ENCODE results near the gene MYH2.

Gene MYH2

GRCh38 chr17:10518271-10519037, 31.0 kb downstream of the MYH2 start, which contains the start of gene MYH1:
MYH1 (minus strand) TSS chr17:10518542; CDS start chr17:10516642, 1,900 bp downstream.
- Histone ChIP-seq H3K9ac (ENCODE audit: low read length) (no peak within 1 kb of the TSS), H3K14ac (ENCODE audit: low read length in 2 of 2) (no peak within 1 kb of the TSS), H2BK120ac (ENCODE audit: low read depth, low read length) (no peak within 1 kb of the TSS), H3K4me1 (ENCODE audit: control insufficient read depth, insufficient read depth, low read depth, low read length) (no peaks in the 10 kb centered on the region), H3K18ac (ENCODE audit: low read depth in 1 of 2, low read length in 2 of 2) (no peak within 1 kb of the TSS), H3K4me2 (ENCODE audit: low read length, poor library complexity, severe bottlenecking) (no peak within 1 kb of the TSS), H2AK5ac (ENCODE audit: low read length, severe bottlenecking) (no peak within 1 kb of the TSS), H3K79me1 (replicated peaks; ENCODE audit: low read length, poor library complexity, severe bottlenecking) (no peaks in the 10 kb centered on the region), H4K8ac (ENCODE audit: low read length) (no peak within 1 kb of the TSS), H4K91ac (ENCODE audit: low read length) (no peak within 1 kb of the TSS), H3K4me3 (ENCODE audit: insufficient read depth in 1 of 2, low read depth in 1 of 2, low read length in 2 of 2) (no peak within 1 kb of the TSS), H3K23ac (ENCODE audit: low read length in 2 of 2) (no peak within 1 kb of the TSS), H2BK15ac (ENCODE audit: low read depth, poor library complexity, severe bottlenecking) (no peak within 1 kb of the TSS), H3K36me3 (ENCODE audit: control insufficient read depth in 1 of 2, insufficient read depth in 2 of 2, low read depth in 1 of 2, low read length in 2 of 2) (no peaks in the 10 kb centered on the region), H2BK5ac (ENCODE audit: low read depth, low read length, poor library complexity, severe bottlenecking) (no peak within 1 kb of the TSS), H3K9me3 (ENCODE audit: control insufficient read depth, low read length) (no peaks in the 10 kb centered on the region), H3K27me3 (ENCODE audit: control insufficient read depth in 1 of 2, insufficient read depth in 1 of 2, low read length in 2 of 2) (no peaks in the 10 kb centered on the region), H2BK12ac (ENCODE audit: low read length in 2 of 2) (no peak within 1 kb of the TSS), H2AFZ (ENCODE audit: low read depth, low read length) (no peak within 1 kb of the TSS), H3K4ac (ENCODE audit: low read depth in 1 of 2, low read length in 2 of 2) (no peak within 1 kb of the TSS), H3K27ac (ENCODE audit: low read length, poor library complexity, severe bottlenecking) (no peak within 1 kb of the TSS)
- WGBS = 87% methylated on average over 7 of the region's 11 CpGs
- DNase-seq = no peak

- H3K4me3 ChIP-seq (ENCODE audit: insufficient read depth in 1 of 2, low read depth in 1 of 2, low read length in 2 of 2) = no peak overlapping the region
- DNase-seq = no peak
- no peak overlapping the region for H3K4me2 ChIP-seq (ENCODE audit: low read length, poor library complexity, severe bottlenecking)
- H3K14ac ChIP-seq (ENCODE audit: low read length in 2 of 2) = no peak overlapping the region
- H3K27me3 ChIP-seq (ENCODE audit: control insufficient read depth in 1 of 2, insufficient read depth in 1 of 2, low read length in 2 of 2) = no peaks in the 10 kb centered on the region
- H3K4ac ChIP-seq (ENCODE audit: low read depth in 1 of 2, low read length in 2 of 2) = no peak overlapping the region
- H2BK12ac ChIP-seq (ENCODE audit: low read length in 2 of 2) = no peak overlapping the region
- no peak overlapping the region for H2BK120ac ChIP-seq (ENCODE audit: low read depth, low read length)
- no peak overlapping the region for H3K18ac ChIP-seq (ENCODE audit: low read depth in 1 of 2, low read length in 2 of 2)
- no peak overlapping the region for H2BK5ac ChIP-seq (ENCODE audit: low read depth, low read length, poor library complexity, severe bottlenecking)
- H4K91ac ChIP-seq (ENCODE audit: low read length) = no peak overlapping the region
- H2AK5ac ChIP-seq (ENCODE audit: low read length, severe bottlenecking) = no peak overlapping the region
- H3K4me1 ChIP-seq (ENCODE audit: control insufficient read depth, insufficient read depth, low read depth, low read length) = no peaks in the 10 kb centered on the region
- no peak overlapping the region for H4K8ac ChIP-seq (ENCODE audit: low read length)
- no peaks in the 10 kb centered on the region for H3K36me3 ChIP-seq (ENCODE audit: control insufficient read depth in 1 of 2, insufficient read depth in 2 of 2, low read depth in 1 of 2, low read length in 2 of 2)
- no peak overlapping the region for H2AFZ ChIP-seq (ENCODE audit: low read depth, low read length)
- no peaks in the 10 kb centered on the region for H3K79me1 ChIP-seq (replicated peaks; ENCODE audit: low read length, poor library complexity, severe bottlenecking)
- no peak overlapping the region for H3K9ac ChIP-seq (ENCODE audit: low read length)
- H3K9me3 ChIP-seq (ENCODE audit: control insufficient read depth, low read length) = no peaks in the 10 kb centered on the region
- H3K27ac ChIP-seq (ENCODE audit: low read length, poor library complexity, severe bottlenecking) = no peak overlapping the region
- H3K23ac ChIP-seq (ENCODE audit: low read length in 2 of 2) = no peak overlapping the region
- H2BK15ac ChIP-seq (ENCODE audit: low read depth, poor library complexity, severe bottlenecking) = no peak overlapping the region
These were observed 32.8 kb downstream of the MYH2 start for GRCh38 chr17:10516638-10517037.

DNA sequence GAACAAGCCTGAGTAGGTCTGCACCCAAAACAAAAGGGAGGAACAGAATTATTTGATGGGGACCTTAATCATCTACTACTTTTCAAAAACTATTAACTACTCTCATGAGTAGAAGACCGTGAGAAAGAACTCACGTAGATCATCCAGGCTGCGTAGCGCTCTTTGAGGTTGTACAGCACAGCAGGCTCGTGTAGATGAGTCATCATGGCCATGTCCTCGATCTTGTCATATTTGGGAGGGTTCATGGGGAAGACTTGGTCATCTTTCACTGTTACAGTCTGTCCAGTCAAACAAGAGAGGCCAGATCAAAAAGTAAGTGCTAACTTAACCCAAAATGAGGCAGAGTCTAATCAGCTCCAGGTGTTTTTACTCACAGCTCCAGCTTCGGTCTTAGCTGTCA, 33.4 kb downstream of the MYH2 start:
- H2BK15ac ChIP-seq (ENCODE audit: low read depth, poor library complexity, severe bottlenecking) = no peak overlapping the region
- H3K18ac ChIP-seq (ENCODE audit: low read depth in 1 of 2, low read length in 2 of 2) = no peak overlapping the region
- no peak overlapping the region for H3K4me2 ChIP-seq (ENCODE audit: low read length, poor library complexity, severe bottlenecking)
- no peak overlapping the region for H3K4ac ChIP-seq (ENCODE audit: low read depth in 1 of 2, low read length in 2 of 2)
- no peak overlapping the region for H2BK120ac ChIP-seq (ENCODE audit: low read depth, low read length)
- H3K27ac ChIP-seq (ENCODE audit: low read length, poor library complexity, severe bottlenecking) = no peak overlapping the region
- no peak overlapping the region for H2BK12ac ChIP-seq (ENCODE audit: low read length in 2 of 2)
- no peak overlapping the region for H3K23ac ChIP-seq (ENCODE audit: low read length in 2 of 2)
- H2AFZ ChIP-seq (ENCODE audit: low read depth, low read length) = no peak overlapping the region
- H3K14ac ChIP-seq (ENCODE audit: low read length in 2 of 2) = no peak overlapping the region
- 88% methylated on average over 7 of the region's 7 CpGs for WGBS
- no peak overlapping the region for H2AK5ac ChIP-seq (ENCODE audit: low read length, severe bottlenecking)
- DNase-seq = no peak
- no peak overlapping the region for H3K4me3 ChIP-seq (ENCODE audit: insufficient read depth in 1 of 2, low read depth in 1 of 2, low read length in 2 of 2)
- H3K36me3 ChIP-seq (ENCODE audit: control insufficient read depth in 1 of 2, insufficient read depth in 2 of 2, low read depth in 1 of 2, low read length in 2 of 2) = no peaks in the 10 kb centered on the region
- H3K9ac ChIP-seq (ENCODE audit: low read length) = no peak overlapping the region
- H3K79me1 ChIP-seq (replicated peaks; ENCODE audit: low read length, poor library complexity, severe bottlenecking) = no peaks in the 10 kb centered on the region
- no peak overlapping the region for H4K8ac ChIP-seq (ENCODE audit: low read length)
- no peak overlapping the region for H2BK5ac ChIP-seq (ENCODE audit: low read depth, low read length, poor library complexity, severe bottlenecking)
- no peak overlapping the region for H4K91ac ChIP-seq (ENCODE audit: low read length)
- no peaks in the 10 kb centered on the region for H3K27me3 ChIP-seq (ENCODE audit: control insufficient read depth in 1 of 2, insufficient read depth in 1 of 2, low read length in 2 of 2)
- H3K9me3 ChIP-seq (ENCODE audit: control insufficient read depth, low read length) = no peaks in the 10 kb centered on the region
- no peaks in the 10 kb centered on the region for H3K4me1 ChIP-seq (ENCODE audit: control insufficient read depth, insufficient read depth, low read depth, low read length)

GRCh38 chr17:10513299-10514067, 36.0 kb downstream of the MYH2 start:
- Histone ChIP-seq H2BK15ac (ENCODE audit: low read depth, poor library complexity, severe bottlenecking) (no peak overlapping the region), H3K4me2 (ENCODE audit: low read length, poor library complexity, severe bottlenecking) (no peak overlapping the region), H2BK5ac (ENCODE audit: low read depth, low read length, poor library complexity, severe bottlenecking) (no peak overlapping the region), H3K27me3 (ENCODE audit: control insufficient read depth in 1 of 2, insufficient read depth in 1 of 2, low read length in 2 of 2) (no peaks in the 10 kb centered on the region), H3K18ac (ENCODE audit: low read depth in 1 of 2, low read length in 2 of 2) (no peak overlapping the region), H3K9ac (ENCODE audit: low read length) (no peak overlapping the region), H3K9me3 (ENCODE audit: control insufficient read depth, low read length) (no peaks in the 10 kb centered on the region), H3K23ac (ENCODE audit: low read length in 2 of 2) (no peak overlapping the region), H4K8ac (ENCODE audit: low read length) (no peak overlapping the region), H2AFZ (ENCODE audit: low read depth, low read length) (no peak overlapping the region), H3K4ac (ENCODE audit: low read depth in 1 of 2, low read length in 2 of 2) (no peak overlapping the region), H4K91ac (ENCODE audit: low read length) (no peak overlapping the region), H3K4me1 (ENCODE audit: control insufficient read depth, insufficient read depth, low read depth, low read length) (no peaks in the 10 kb centered on the region), H2BK120ac (ENCODE audit: low read depth, low read length) (no peak overlapping the region), H3K14ac (ENCODE audit: low read length in 2 of 2) (no peak overlapping the region), H3K36me3 (ENCODE audit: control insufficient read depth in 1 of 2, insufficient read depth in 2 of 2, low read depth in 1 of 2, low read length in 2 of 2) (no peaks in the 10 kb centered on the region), H2AK5ac (ENCODE audit: low read length, severe bottlenecking) (no peak overlapping the region), H3K27ac (ENCODE audit: low read length, poor library complexity, severe bottlenecking) (no peak overlapping the region), H3K4me3 (ENCODE audit: insufficient read depth in 1 of 2, low read depth in 1 of 2, low read length in 2 of 2) (no peak overlapping the region), H3K79me1 (replicated peaks; ENCODE audit: low read length, poor library complexity, severe bottlenecking) (no peaks in the 10 kb centered on the region), H2BK12ac (ENCODE audit: low read length in 2 of 2) (no peak overlapping the region)
- peak; percentile 34 for DNase-seq
- WGBS = 48% methylated on average over 6 of the region's 6 CpGs

Data from mesenchymal stem cell (in vitro differentiated cells and primary cell).